Right lobe of liver (tissue), 6 donors: ENCODE data around the gene CARS1. TPM values are rescaled to one million over a fixed set of nuclear protein-coding genes. Genes with fewer than 3 reads are reported as not detected.

Experiments used
- ATAC-seq, 4 donors: fragments of 200-7000 bp; cut with Tn5 transposase; one replicate each; pipeline ENCODE4 v1.9.1; 2020; ENCODE audit warnings: mild to moderate bottlenecking in 4 of 4, moderate library complexity in 4 of 4
- DNase-seq, 3 donors: peaks; one replicate each; pipeline ENCODE4 v3.0.0-alpha.2; 2020
- H3K27ac ChIP-seq, 3 donors: fragments of 200-600 bp; one replicate each; pipeline ENCODE4 v1.8.0; 2022
- H3K27me3 ChIP-seq, 2 donors: fragments of 200-600 bp; one replicate each; pipeline ENCODE4 v1.8.0; 2022
- H3K36me3 ChIP-seq, 4 donors: fragments of 200-600 bp; sonication (generic) in 1 of 4; one replicate each; pipeline versions ENCODE4 v1.5.1 to v1.8.0; 2017 to 2022; ENCODE audit warnings: control low read depth in 1 of 4
- H3K4me1 ChIP-seq, 4 donors: fragments of 200-600 bp; sonication (generic) in 1 of 4; one replicate each; pipeline versions ENCODE4 v1.5.1 to v1.8.0; 2017 to 2022; ENCODE audit warnings: control low read depth in 1 of 4
- H3K4me3 ChIP-seq, 3 donors: fragments of 200-600 bp; one replicate each; pipeline ENCODE4 v1.8.0; 2022
- H3K9me3 ChIP-seq, 4 donors: fragments of 200-600 bp; sonication (generic) in 1 of 4; one replicate each; pipeline versions ENCODE4 v1.5.1 to v1.8.0; 2017 to 2022; ENCODE audit warnings: control low read depth in 1 of 4
- POLR2A ChIP-seq: fragments of 450-650 bp; IDR thresholded peaks from one replicate; pipeline ENCODE4 v1.6.1; 2017; ENCODE audit warnings: antibody characterized with exemption, mild to moderate bottlenecking
- WGBS: methylation state at CpG from one replicate; pipeline ENCODE4 v1.1.6; 2018; ENCODE audit warnings: low coverage, low lambda C conversion rate; ENCODE audit not compliant: insufficient coverage; ENCODE audit errors: missing lambda C conversion rate; 5-methylcytosine and 5-hydroxymethylcytosine counted together
- intact Hi-C, 2 donors: fragments of 100-400 bp; cut with DNase I; formaldehyde crosslinking; loops; one replicate each; pipeline versions ENCODE4 v1.11.2 to v1.14.1; 2022
- total RNA-seq, 6 experiments: library from RNA; depleted of rRNA in 2 of 6; stranded (reverse); fragments of >200 nt in 2 of 6; fragmentation: NEBNext Ultra II Directional in 3 of 6; extraction: Animal tissue kit (Norgen Biotek cat#: 25700) in 3 of 6; gene quantifications; one replicate each; pipeline versions ENCODE4 v1.1.0 to v1.2.4, GENCODE V29; 2016 to 2023
- TF ChIP-seq, protein P1 (sequence below), 4 donors: fragments of 200-600 bp in 3 of 4; fragments of 450-650 bp in 1 of 4; IDR thresholded peaks; one replicate each; pipeline versions ENCODE4 v1.5.1 to v1.8.0; 2016 to 2022; ENCODE audit warnings: antibody characterized with exemption in 4 of 4, mild to moderate bottlenecking in 2 of 4
- donor health status: DM: no; HTN: yes; CAD: no.
- donor health status: DM: no; HTN: no; CAD: no.
- donor health status: DM: no; HTN: no; CAD: no.
- donor health status: DM: no; HTN: yes; CAD: no.
- donor health status: DM: no; HTN: yes; CAD: no.

Gene CARS1
- total RNA-seq, 6 experiments from 2014 or later: 17.3 to 44.7 (median 22.7) TPM

DNA sequence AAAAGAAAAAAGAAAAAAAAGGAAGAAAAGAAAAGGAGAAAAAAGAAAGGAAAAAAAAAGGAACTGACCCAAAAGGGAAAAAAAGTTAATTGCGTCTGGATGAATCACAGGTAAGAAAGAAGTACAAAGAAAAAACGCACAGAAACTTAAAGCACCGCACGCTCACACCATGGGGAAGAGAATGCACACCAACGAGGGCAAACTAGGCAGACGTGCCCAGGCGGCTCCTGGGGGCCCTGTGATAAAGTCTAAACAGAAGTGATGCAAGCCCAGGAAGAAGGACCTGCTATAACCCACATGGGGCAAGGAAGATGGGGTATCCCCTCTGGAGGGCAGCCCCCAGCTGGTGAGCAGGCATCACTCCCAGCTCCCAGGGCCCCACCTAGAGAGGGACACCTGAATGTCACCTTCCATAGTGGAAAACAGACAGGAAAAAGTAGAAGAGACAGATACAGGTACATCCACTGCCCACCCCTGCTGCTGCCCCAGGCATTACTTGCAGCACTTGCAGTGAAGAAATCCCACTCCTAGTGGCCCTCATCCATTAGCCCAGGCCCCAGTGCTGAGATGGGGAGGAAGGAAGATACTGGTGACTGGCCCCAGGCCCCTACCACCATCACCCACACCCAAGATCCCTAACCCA, 94.0 kb downstream of the CARS1 start:
- H3K9me3 ChIP-seq: no peaks in the 10 kb centered on the region
- ATAC-seq (no peak), DNase-seq (no peak)
- no peak overlapping the region for H3K27ac ChIP-seq
- intact Hi-C loops: no loop called here
- 81% methylated on average over 7 of the region's 7 CpGs for WGBS
- TF ChIP-seq, protein P1, sequence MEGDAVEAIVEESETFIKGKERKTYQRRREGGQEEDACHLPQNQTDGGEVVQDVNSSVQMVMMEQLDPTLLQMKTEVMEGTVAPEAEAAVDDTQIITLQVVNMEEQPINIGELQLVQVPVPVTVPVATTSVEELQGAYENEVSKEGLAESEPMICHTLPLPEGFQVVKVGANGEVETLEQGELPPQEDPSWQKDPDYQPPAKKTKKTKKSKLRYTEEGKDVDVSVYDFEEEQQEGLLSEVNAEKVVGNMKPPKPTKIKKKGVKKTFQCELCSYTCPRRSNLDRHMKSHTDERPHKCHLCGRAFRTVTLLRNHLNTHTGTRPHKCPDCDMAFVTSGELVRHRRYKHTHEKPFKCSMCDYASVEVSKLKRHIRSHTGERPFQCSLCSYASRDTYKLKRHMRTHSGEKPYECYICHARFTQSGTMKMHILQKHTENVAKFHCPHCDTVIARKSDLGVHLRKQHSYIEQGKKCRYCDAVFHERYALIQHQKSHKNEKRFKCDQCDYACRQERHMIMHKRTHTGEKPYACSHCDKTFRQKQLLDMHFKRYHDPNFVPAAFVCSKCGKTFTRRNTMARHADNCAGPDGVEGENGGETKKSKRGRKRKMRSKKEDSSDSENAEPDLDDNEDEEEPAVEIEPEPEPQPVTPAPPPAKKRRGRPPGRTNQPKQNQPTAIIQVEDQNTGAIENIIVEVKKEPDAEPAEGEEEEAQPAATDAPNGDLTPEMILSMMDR (IDR thresholded peaks at IDR 0.05): no peak
- no peak for TF ChIP-seq POLR2A
- no peak overlapping the region for H3K4me3 ChIP-seq
- no peaks in the 10 kb centered on the region for H3K27me3 ChIP-seq
- no peaks in the 10 kb centered on the region for H3K4me1 ChIP-seq
- H3K36me3 ChIP-seq: peaks cover 0 to 93% (median 33%) of the 10 kb centered on the region in 4 donors

DNA sequence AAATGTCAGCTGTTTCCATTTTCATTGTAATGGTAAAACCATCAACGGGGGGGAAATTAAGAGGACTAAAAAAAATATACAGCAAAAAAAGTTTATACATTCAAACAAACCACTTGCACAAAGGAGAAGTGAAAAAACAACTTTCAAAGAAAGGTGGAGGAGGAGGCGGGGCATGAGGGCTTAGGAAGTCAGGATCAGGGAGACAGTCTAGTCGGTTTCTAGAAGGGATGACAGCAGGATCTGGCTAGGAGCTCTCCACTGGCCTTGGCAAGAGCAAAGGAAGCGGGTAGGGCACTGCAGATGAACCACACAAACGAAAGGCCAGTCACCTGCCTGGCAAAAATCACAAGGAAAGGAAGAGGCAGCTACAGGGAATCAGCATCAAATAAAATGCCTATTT, 96.1 kb downstream of the CARS1 start:
- H3K27ac ChIP-seq: no peak overlapping the region
- H3K36me3 ChIP-seq: peaks cover 0 to 93% (median 33%) of the 10 kb centered on the region in 4 donors
- no peak for DNase-seq
- 55% methylated on average over 3 of the region's 5 CpGs for WGBS
- no peaks in the 10 kb centered on the region for H3K9me3 ChIP-seq
- TF ChIP-seq POLR2A: no peak
- TF ChIP-seq, protein P1 (IDR thresholded peaks at IDR 0.05): no peak
- H3K4me1 ChIP-seq: no peaks in the 10 kb centered on the region
- intact Hi-C loops: no loop called here
- H3K4me3 ChIP-seq: no peak overlapping the region
- no peaks in the 10 kb centered on the region for H3K27me3 ChIP-seq
- no peak for ATAC-seq

DNA sequence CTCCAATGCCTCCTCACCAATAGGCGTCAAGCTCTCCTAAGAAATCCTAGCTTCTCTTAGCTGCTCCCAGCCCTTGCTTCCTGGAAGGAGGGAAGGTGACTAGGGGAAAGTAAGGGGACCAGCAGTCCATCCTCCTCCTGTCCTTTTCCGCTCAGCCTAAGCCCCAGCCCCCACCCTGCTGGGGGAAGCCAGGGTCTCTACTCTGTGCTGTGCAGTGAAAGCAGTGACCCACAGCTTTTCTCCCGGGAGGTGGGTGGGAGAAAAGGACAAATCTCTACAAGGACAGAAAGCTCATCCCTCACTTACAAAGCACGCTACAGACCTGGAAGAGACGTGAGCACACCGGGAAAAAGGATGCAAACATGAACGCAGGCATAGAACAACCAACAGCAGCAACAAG, 97.1 kb downstream of the CARS1 start:
- H3K9me3 ChIP-seq: no peaks in the 10 kb centered on the region
- no peak for TF ChIP-seq POLR2A
- TF ChIP-seq, protein P1 (IDR thresholded peaks at IDR 0.05): no peak
- intact Hi-C loops: no loop called here
- H3K36me3 ChIP-seq: peaks cover 0 to 94% (median 36%) of the 10 kb centered on the region in 4 donors
- WGBS: 88% methylated on average over 7 of the region's 7 CpGs
- DNase-seq: no peak
- no peaks in the 10 kb centered on the region for H3K4me1 ChIP-seq
- H3K4me3 ChIP-seq: no peak overlapping the region
- no peak for ATAC-seq
- H3K27ac ChIP-seq: no peak overlapping the region
- no peaks in the 10 kb centered on the region for H3K27me3 ChIP-seq

DNA sequence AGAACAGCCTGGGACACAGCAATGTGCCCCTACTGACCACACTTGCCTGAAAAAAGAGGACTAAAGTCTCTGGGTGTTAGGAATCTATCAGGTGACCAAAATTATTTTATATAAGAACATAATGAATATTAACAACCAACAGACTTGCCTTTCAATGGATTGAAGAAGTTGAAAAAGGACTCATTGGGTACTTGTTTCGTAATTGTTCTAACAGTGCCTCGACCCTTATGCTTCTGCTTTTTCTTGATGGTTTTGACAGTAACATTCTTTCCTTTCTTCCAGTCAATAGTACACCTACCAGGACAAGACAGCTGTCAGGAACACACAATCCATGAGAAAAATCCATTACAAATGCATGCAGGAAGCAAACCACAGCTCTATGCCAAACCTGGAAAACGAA, 99.0 kb downstream of the CARS1 start:
- H3K9me3 ChIP-seq: no peaks in the 10 kb centered on the region
- 61% methylated on average over 3 of the region's 3 CpGs for WGBS
- no peak for ATAC-seq
- no peaks in the 10 kb centered on the region for H3K4me1 ChIP-seq
- H3K4me3 ChIP-seq: no peak overlapping the region
- H3K36me3 ChIP-seq: peaks cover 0 to 94% (median 42%) of the 10 kb centered on the region in 4 donors
- no peak for DNase-seq
- TF ChIP-seq, protein P1 (IDR thresholded peaks at IDR 0.05): no peak
- no peak for TF ChIP-seq POLR2A
- no peak overlapping the region for H3K27ac ChIP-seq
- intact Hi-C loops: no loop called here
- no peaks in the 10 kb centered on the region for H3K27me3 ChIP-seq
